Tibial artery (tissue), 4 donors: ENCODE data around the gene RUNX1.

Source experiments
- DNase-seq, 2 donors: peaks; one replicate each; pipeline ENCODE4 v3.0.0-alpha.2; 2019
- H3K27ac ChIP-seq, 2 donors: fragments of 200-600 bp; sonication (generic) in 1 of 2; 1 replicate in 1 of 2; 2 replicates in 1 of 2; pipeline ENCODE4 v1.5.1; 2018 to 2019; ENCODE audit warnings: mild to moderate bottlenecking in 1 of 2
- H3K27me3 ChIP-seq, 2 donors: fragments of 200-600 bp; sonication (generic) in 1 of 2; one replicate each; pipeline versions ENCODE4 v1.5.1 to v1.6.0; 2016 to 2019
- H3K36me3 ChIP-seq, 3 donors: fragments of 200-600 bp; sonication (generic) in 2 of 3; one replicate each; pipeline ENCODE4 v1.5.1; 2016 to 2019; ENCODE audit warnings: mild to moderate bottlenecking in 2 of 3
- H3K4me1 ChIP-seq, 4 donors: fragments of 200-600 bp; sonication (generic) in 2 of 4; 1 replicate in 3 of 4; 2 replicates in 1 of 4; pipeline ENCODE4 v1.5.1; 2016 to 2019
- H3K4me3 ChIP-seq, 2 donors: fragments of 200-600 bp; sonication (generic) in 1 of 2; 1 replicate in 1 of 2; 2 replicates in 1 of 2; pipeline ENCODE4 v1.5.1; 2018 to 2019; ENCODE audit warnings: mild to moderate bottlenecking in 2 of 2
- H3K9me3 ChIP-seq, 3 donors: fragments of 200-600 bp; sonication (generic) in 1 of 3; one replicate each; pipeline ENCODE4 v1.5.1; 2016 to 2019
- CTCF ChIP-seq, 2 experiments: fragments of 200-600 bp in 1 of 2; fragments of 450-650 bp in 1 of 2; IDR thresholded peaks; one replicate each; pipeline ENCODE4 v1.5.1; 2017 to 2019; ENCODE audit warnings: antibody characterized with exemption in 2 of 2, mild to moderate bottlenecking in 1 of 2, moderate library complexity in 1 of 2
- intact Hi-C: fragments of 100-400 bp; cut with DNase I; formaldehyde crosslinking; loops from one replicate; pipeline ENCODE4 v1.15.0; 2023; ENCODE audit warnings: low total_unique reads

Gene RUNX1

GRCh38 chr21:34797921-34798535, 251.1 kb downstream of the RUNX1 start:
- Histone ChIP-seq H3K4me1 (peaks cover 0 to 21% (median 6%) of the 10 kb centered on the region in 4 donors), H3K36me3 (peaks cover 0 to 19% (median 7%) of the 10 kb centered on the region in 3 donors), H3K27ac (no peak overlapping the region), H3K4me3 (no peak overlapping the region), H3K9me3 (no peaks in the 10 kb centered on the region), H3K27me3 (no peaks in the 10 kb centered on the region)
- DNase-seq = no peak
- no peak for TF ChIP-seq CTCF (IDR thresholded peaks at IDR 0.05)
- intact Hi-C loops = no loop called here

- peaks cover 0 to 21% (median 6%) of the 10 kb centered on the region in 4 donors for H3K4me1 ChIP-seq
- no peaks in the 10 kb centered on the region for H3K27me3 ChIP-seq
- intact Hi-C loops = no loop called here
- no peak overlapping the region for H3K4me3 ChIP-seq
- H3K9me3 ChIP-seq = no peaks in the 10 kb centered on the region
- no peak for DNase-seq
- H3K27ac ChIP-seq = no peak overlapping the region
- TF ChIP-seq CTCF (IDR thresholded peaks at IDR 0.05) = no peak
- peaks cover 0 to 23% (median 15%) of the 10 kb centered on the region in 3 donors for H3K36me3 ChIP-seq
Measured at GRCh38 chr21:34797201-34797525, 251.9 kb downstream of the RUNX1 start.

GRCh38 chr21:34796518-34797200, 252.4 kb downstream of the RUNX1 start:
- Histone ChIP-seq H3K27me3 (no peaks in the 10 kb centered on the region), H3K27ac (no peak overlapping the region), H3K36me3 (peaks cover 0 to 25% (median 21%) of the 10 kb centered on the region in 3 donors), H3K9me3 (no peaks in the 10 kb centered on the region), H3K4me3 (no peak overlapping the region), H3K4me1 (peaks cover 0 to 21% (median 6%) of the 10 kb centered on the region in 4 donors)
- no peak for TF ChIP-seq CTCF (IDR thresholded peaks at IDR 0.05)
- DNase-seq = no peak
- intact Hi-C loops = no loop called here

- H3K27me3 ChIP-seq = no peaks in the 10 kb centered on the region
- no peak overlapping the region for H3K4me3 ChIP-seq
- intact Hi-C loops = no loop called here
- peaks cover 0 to 25% (median 23%) of the 10 kb centered on the region in 3 donors for H3K36me3 ChIP-seq
- peak overlapping the region in 1 of 2 donors; percentile 50 for H3K27ac ChIP-seq
- peaks cover 0 to 21% (median 6%) of the 10 kb centered on the region in 4 donors for H3K4me1 ChIP-seq
- no peak for TF ChIP-seq CTCF (IDR thresholded peaks at IDR 0.05)
- no peak for DNase-seq
- no peaks in the 10 kb centered on the region for H3K9me3 ChIP-seq
Measured at GRCh38 chr21:34795548-34796180, 253.4 kb downstream of the RUNX1 start.

GRCh38 chr21:34795175-34795547, 253.9 kb downstream of the RUNX1 start:
- Histone ChIP-seq H3K27ac (peak overlapping the region in 1 of 2 donors; percentile 50), H3K27me3 (no peaks in the 10 kb centered on the region), H3K36me3 (peaks cover 0 to 25% (median 23%) of the 10 kb centered on the region in 3 donors), H3K4me3 (no peak overlapping the region), H3K9me3 (no peaks in the 10 kb centered on the region), H3K4me1 (peaks cover 0 to 21% (median 6%) of the 10 kb centered on the region in 4 donors)
- DNase-seq = no peak
- peak in 1 of 2 experiments; percentile 13 for TF ChIP-seq CTCF (IDR thresholded peaks at IDR 0.05)
- intact Hi-C loops = no loop called here
